Panc1 (cell line): ENCODE measurements around the gene SLIT3. TPM values are rescaled to one million over a fixed set of nuclear protein-coding genes. Genes with fewer than 3 reads are reported as not detected.

Experiments
- ATAC-seq: fragments of 200-7000 bp; cut with Tn5 transposase; 2 replicates; pipeline ENCODE4 v1.9.1; 2020; ENCODE audit warnings: mild to moderate bottlenecking, moderate library complexity
- BruUV-seq: library from RNA; stranded (reverse); fragments of 400-500 nt; replicated peaks from 2 replicates; lab custom pipeline; 2021; lab: Mats Ljungman, UMichigan
- CTCF ChIA-PET: fragments of 300-600 bp; sonication (Branson Sonifier 250); formaldehyde crosslinking; loops from one replicate; lab custom pipeline; 2022; ENCODE audit warnings: antibody characterized with exemption; lab: Charles Lee
- POLR2A ChIA-PET: fragments of 300-600 bp; sonication (Branson Sonifier 250); formaldehyde crosslinking; loops from one replicate; lab custom pipeline; 2022; ENCODE audit warnings: antibody characterized with exemption; lab: Charles Lee
- DNase-seq: peaks from one replicate; pipeline ENCODE4 v3.0.0-alpha.2; 2010; ENCODE audit warnings: low read depth, low spot score
- H3K27ac ChIP-seq: 2 replicates; pipeline ENCODE4 v1.5.1; 2011; ENCODE audit warnings: mild to moderate bottlenecking, low read length, inconsistent platforms
- H3K27me3 ChIP-seq: fragments of 200-500 bp; sonication (Bioruptor generic); 2 replicates; pipeline ENCODE4 v1.6.0; 2014; ENCODE audit warnings: low read length, inconsistent platforms; ENCODE audit not compliant: control insufficient read depth, insufficient read depth
- H3K36me3 ChIP-seq: fragments of 200-500 bp; sonication (Bioruptor generic); 2 replicates; pipeline ENCODE4 v1.5.1; 2014; ENCODE audit warnings: inconsistent platforms, mild to moderate bottlenecking, low read length, moderate library complexity; ENCODE audit not compliant: control insufficient read depth, insufficient read depth
- H3K4me1 ChIP-seq: 2 replicates; pipeline ENCODE4 v1.5.1; 2011; ENCODE audit warnings: inconsistent platforms, mild to moderate bottlenecking, low read length, moderate library complexity; ENCODE audit not compliant: control insufficient read depth, insufficient read depth
- H3K4me3 ChIP-seq, 2 experiments: 2 replicates each; pipeline ENCODE4 v1.5.1; 2011 to 2012; ENCODE audit warnings: low read depth in 2 of 2, low read length in 2 of 2, mild to moderate bottlenecking in 2 of 2, inconsistent platforms in 1 of 2, moderate library complexity in 1 of 2
- H3K9me3 ChIP-seq: fragments of 200-500 bp; sonication (Bioruptor generic); 2 replicates; pipeline ENCODE4 v1.5.1; 2014; ENCODE audit warnings: low read depth, mild to moderate bottlenecking, inconsistent platforms, low read length, moderate library complexity; ENCODE audit not compliant: control insufficient read depth, insufficient read depth
- POLR2AphosphoS5 ChIP-seq: IDR thresholded peaks from 2 replicates; pipeline ENCODE4 v1.6.1; 2012; ENCODE audit warnings: mild to moderate bottlenecking, low read depth, low read length, moderate library complexity
- SIN3A ChIP-seq: IDR thresholded peaks from 2 replicates; pipeline ENCODE4 v1.6.1; 2012; ENCODE audit warnings: low read depth, mild to moderate bottlenecking, low read length, moderate library complexity, borderline replicate concordance; ENCODE audit not compliant: insufficient read depth
- TCF7L2 ChIP-seq: IDR thresholded peaks from 2 replicates; pipeline ENCODE4 v1.6.1; 2011; ENCODE audit warnings: mild to moderate bottlenecking, low read depth, low read length, inconsistent platforms
- in situ Hi-C: cut with HindIII; loops from 2 replicates; pipeline ENCODE4 v1.10.0; 2016; ENCODE audit warnings: low sequenced_read_pairs, low pct_unique_long_range_greater_than_20kb
- intact Hi-C: fragments of 100-400 bp; cut with micrococcal nuclease; formaldehyde crosslinking; loops from one replicate; pipeline ENCODE4 v1.10.0; 2022; ENCODE audit not compliant: unreplicated experiment
- total RNA-seq: library from RNA; stranded (reverse); gene quantifications from one replicate; pipeline ENCODE4 v1.2.1, GENCODE V29; 2021; ENCODE audit not compliant: unreplicated experiment
- TF ChIP-seq, protein P1 (sequence below), 2 experiments: IDR thresholded peaks; 2 replicates each; pipeline ENCODE4 v1.6.1; 2011 to 2012; ENCODE audit warnings: low read depth in 2 of 2, control low read depth in 1 of 2, low read length in 1 of 2, mild to moderate bottlenecking in 1 of 2, moderate library complexity in 1 of 2; ENCODE audit not compliant: insufficient read depth in 1 of 2
- TF ChIP-seq, protein P2 (sequence below): fragments of 450-650 bp; IDR thresholded peaks from 2 replicates; pipeline ENCODE4 v1.5.1; 2017; ENCODE audit warnings: mild to moderate bottlenecking

The SLIT3 gene
- total RNA-seq, 1 experiment from 2014 or later: 26.4 TPM

DNA sequence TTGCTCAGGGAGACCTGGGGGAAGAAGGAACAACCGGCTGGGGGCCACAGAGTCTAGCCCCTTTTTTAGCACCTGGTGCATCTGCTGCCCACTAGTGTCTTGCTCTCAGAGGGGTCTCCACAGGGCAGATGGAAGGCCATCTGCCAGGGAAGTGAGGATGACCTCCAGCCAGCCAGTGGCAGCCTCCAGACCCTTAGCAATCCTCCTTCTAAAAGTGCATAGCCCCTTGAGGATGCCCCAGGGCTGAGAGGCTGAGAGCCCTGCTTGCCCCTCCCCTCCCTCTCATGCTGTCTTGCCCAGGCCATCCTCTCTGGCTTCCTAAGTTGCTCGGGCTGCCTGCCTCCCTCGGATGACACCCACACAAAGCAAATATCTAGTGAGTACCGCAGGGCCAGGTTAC is 640.2 kb downstream of the SLIT3 start:
- Histone ChIP-seq H3K27ac (no peak overlapping the region), H3K27me3 (no peaks in the 10 kb centered on the region), H3K9me3 (no peaks in the 10 kb centered on the region), H3K36me3 (no peaks in the 10 kb centered on the region), H3K4me1 (no peaks in the 10 kb centered on the region), H3K4me3 (no peak overlapping the region)
- ATAC-seq: no peak
- no TSS peak for BruUV-seq
- in situ Hi-C loops (no loop called here), intact Hi-C loops (no loop called here)
- TF ChIP-seq TCF7L2: no peak
- no peak for TF ChIP-seq SIN3A
- TF ChIP-seq, protein P1, sequence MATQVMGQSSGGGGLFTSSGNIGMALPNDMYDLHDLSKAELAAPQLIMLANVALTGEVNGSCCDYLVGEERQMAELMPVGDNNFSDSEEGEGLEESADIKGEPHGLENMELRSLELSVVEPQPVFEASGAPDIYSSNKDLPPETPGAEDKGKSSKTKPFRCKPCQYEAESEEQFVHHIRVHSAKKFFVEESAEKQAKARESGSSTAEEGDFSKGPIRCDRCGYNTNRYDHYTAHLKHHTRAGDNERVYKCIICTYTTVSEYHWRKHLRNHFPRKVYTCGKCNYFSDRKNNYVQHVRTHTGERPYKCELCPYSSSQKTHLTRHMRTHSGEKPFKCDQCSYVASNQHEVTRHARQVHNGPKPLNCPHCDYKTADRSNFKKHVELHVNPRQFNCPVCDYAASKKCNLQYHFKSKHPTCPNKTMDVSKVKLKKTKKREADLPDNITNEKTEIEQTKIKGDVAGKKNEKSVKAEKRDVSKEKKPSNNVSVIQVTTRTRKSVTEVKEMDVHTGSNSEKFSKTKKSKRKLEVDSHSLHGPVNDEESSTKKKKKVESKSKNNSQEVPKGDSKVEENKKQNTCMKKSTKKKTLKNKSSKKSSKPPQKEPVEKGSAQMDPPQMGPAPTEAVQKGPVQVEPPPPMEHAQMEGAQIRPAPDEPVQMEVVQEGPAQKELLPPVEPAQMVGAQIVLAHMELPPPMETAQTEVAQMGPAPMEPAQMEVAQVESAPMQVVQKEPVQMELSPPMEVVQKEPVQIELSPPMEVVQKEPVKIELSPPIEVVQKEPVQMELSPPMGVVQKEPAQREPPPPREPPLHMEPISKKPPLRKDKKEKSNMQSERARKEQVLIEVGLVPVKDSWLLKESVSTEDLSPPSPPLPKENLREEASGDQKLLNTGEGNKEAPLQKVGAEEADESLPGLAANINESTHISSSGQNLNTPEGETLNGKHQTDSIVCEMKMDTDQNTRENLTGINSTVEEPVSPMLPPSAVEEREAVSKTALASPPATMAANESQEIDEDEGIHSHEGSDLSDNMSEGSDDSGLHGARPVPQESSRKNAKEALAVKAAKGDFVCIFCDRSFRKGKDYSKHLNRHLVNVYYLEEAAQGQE (IDR thresholded peaks at IDR 0.05; ENCODE audit: insufficient read depth in 1 of 2, low read depth in 2 of 2, low read length in 1 of 2): no peak
- TF ChIP-seq POLR2AphosphoS5: no peak
- TF ChIP-seq, protein P2, sequence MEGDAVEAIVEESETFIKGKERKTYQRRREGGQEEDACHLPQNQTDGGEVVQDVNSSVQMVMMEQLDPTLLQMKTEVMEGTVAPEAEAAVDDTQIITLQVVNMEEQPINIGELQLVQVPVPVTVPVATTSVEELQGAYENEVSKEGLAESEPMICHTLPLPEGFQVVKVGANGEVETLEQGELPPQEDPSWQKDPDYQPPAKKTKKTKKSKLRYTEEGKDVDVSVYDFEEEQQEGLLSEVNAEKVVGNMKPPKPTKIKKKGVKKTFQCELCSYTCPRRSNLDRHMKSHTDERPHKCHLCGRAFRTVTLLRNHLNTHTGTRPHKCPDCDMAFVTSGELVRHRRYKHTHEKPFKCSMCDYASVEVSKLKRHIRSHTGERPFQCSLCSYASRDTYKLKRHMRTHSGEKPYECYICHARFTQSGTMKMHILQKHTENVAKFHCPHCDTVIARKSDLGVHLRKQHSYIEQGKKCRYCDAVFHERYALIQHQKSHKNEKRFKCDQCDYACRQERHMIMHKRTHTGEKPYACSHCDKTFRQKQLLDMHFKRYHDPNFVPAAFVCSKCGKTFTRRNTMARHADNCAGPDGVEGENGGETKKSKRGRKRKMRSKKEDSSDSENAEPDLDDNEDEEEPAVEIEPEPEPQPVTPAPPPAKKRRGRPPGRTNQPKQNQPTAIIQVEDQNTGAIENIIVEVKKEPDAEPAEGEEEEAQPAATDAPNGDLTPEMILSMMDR: no peak
- POLR2A ChIA-PET: no interaction called here
- CTCF ChIA-PET: no interaction called here
- no peak for DNase-seq

DNA sequence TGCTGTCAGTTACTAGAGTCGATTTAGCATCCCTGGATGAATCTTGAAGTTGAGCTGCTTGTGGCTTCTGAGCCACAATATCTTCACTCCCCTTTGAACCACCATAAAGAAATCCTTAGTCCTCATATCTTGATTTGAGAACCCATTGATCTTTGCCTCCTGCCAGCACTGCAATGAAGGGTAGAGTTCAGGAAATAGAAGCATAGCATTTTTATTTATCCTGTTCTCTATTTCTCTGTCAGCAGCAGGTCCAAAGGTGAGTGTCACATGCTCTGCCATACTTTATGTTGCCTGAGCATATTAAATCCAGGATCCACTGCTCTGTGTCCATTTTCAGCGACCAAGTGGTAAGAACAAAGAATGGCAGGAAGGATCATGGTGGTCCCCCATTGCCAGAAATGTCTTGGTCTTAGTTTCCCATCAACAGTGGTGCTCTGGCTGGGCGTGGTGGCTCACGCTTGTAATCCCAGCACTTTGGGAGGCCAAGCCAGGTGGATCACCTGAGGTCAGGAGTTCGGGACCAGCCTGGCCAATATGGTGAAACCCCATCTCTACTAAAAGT is 641.6 kb downstream of the SLIT3 start:
- ChIA-PET CTCF (no interaction called here), POLR2A (no interaction called here)
- intact Hi-C loops: no loop called here
- no peaks in the 10 kb centered on the region for H3K27me3 ChIP-seq
- H3K4me3 ChIP-seq: no peak overlapping the region
- in situ Hi-C loops: no loop called here
- ATAC-seq (no peak), DNase-seq (no peak)
- H3K4me1 ChIP-seq: no peaks in the 10 kb centered on the region
- TF ChIP-seq, protein P1 (IDR thresholded peaks at IDR 0.05; ENCODE audit: insufficient read depth in 1 of 2, low read depth in 2 of 2, low read length in 1 of 2): no peak
- TF ChIP-seq, protein P2: no peak
- TF ChIP-seq TCF7L2: no peak
- TF ChIP-seq SIN3A: no peak
- no peak overlapping the region for H3K27ac ChIP-seq
- no peaks in the 10 kb centered on the region for H3K9me3 ChIP-seq
- no peaks in the 10 kb centered on the region for H3K36me3 ChIP-seq
- no TSS peak for BruUV-seq
